Forelimb muscle (tissue), 1 donor: ENCODE data around the gene UTS2R. TPM values are rescaled to one million over a fixed set of nuclear protein-coding genes. Genes with fewer than 3 reads are reported as not detected.
"Not testable (repeated sequence)": the region's sequence is repeated elsewhere in the genome, so short reads cannot be mapped to it uniquely, and the experiment has no call there.

Experiments used
- DNase-seq: peaks from one replicate; pipeline ENCODE4 v3.0.0-alpha.2; 2013; ENCODE audit warnings: low read depth
- polyA plus RNA-seq: library from polyadenylated mRNA; unstranded; fragments of 120-200 nt; gene quantifications from one replicate; pipeline ENCODE4 v1.2.1, GENCODE V29; 2013; ENCODE audit not compliant: insufficient read length

UTS2R gene
- polyA plus RNA-seq, 1 donor, result 5.8 TPM

DNA sequence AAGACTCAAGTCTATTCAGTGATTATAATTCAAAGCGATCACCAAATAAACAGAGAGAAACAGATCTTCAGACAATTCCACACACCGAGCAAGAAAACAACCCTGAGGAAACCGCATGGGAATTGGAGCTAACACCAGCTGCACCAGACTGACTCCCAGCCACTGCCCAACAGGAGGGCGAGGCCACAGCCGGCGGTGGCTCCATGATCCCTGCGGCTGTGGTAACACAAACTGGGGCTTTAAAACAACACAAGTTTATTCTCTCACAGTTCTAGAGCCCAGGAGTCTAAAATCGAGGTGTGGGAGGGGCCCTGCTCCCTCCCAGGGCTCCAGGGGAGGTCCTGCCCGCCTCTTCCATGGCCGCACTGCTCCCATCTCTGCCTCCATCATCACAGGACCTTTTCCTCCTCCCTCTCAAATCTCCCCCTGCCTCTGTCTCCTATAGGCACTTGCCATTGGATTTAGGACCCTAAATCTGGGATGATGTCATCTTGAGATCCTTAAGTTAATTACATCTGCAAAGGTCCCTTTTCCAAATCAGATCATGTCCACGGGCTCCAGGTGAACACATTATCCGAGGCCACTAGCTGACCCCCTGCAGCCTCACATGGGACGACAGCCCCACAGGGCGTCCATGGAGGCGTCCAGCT lies 36.8 kb downstream of the UTS2R start:
- DNase-seq, result no peak

- DNase-seq, result no peak
Measured at GRCh38 chr17:82408938-82409318, 37.4 kb downstream of the UTS2R start.

DNA sequence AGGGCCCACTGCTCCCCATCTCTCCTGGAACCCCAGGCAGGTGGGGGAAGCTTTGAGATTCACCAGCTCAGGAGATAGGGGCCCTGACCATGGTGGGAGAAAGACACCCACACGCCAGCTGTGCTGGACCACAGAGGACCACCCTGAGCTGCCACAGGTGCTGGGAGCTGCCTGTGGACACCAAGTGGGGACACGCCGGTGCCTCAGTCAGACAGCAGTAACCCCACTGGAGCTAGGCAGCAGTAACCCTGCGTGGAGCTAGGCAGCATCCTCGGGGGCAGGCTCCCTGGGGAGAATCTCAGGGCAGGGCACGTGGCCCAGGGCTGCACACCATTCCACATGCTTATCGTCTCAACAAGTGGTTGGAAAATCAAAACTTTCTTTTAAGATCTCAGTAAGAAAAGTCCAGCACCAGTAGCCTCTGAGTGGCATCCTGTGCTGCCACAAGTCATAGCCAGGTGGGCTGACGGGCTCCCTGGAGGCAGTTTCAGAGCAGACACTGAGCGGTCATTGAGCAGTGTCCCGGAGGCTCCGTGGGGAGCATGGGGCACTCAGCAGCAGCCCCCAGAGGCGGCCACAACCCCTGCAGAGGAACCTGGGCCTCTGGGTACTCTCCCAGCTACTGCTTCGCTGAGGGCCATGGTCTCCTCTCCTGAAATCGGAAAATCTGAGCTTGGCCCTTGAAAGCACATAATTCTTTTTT lies 38.6 kb downstream of the UTS2R start:
- DNase-seq, result no peak

GRCh38 chr17:82411396-82412053 lies 40.0 kb downstream of the UTS2R start:
- DNase-seq, result no peak

GRCh38 chr17:82412081-82412480 lies 40.5 kb downstream of the UTS2R start:
- DNase-seq, result not testable (repeated sequence)

GRCh38 chr17:82412535-82413520 lies 41.3 kb downstream of the UTS2R start:
- DNase-seq, result no peak

GRCh38 chr17:82414548-82415281 lies 43.1 kb downstream of the UTS2R start:
- DNase-seq, result no peak

DNA sequence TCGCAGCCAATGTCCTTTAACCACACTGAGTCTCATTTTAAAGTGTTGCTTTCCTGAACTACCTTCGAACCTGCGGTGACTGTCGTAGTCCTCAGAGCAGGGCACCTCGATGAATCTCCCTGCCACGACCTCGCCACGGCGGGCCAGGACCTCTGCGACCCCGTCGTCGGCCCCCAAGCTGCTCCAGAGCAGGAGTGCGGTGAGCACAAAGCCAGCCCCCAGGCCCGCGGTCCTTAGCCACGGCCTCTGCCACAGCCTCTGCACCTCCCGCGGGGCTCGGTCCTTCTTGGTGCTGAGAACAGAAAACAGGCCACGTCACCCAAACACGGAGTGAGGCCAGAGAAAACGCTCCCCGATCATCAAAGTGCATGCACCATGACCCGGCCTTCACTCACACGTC lies 43.8 kb downstream of the UTS2R start:
- no peak for DNase-seq

DNA sequence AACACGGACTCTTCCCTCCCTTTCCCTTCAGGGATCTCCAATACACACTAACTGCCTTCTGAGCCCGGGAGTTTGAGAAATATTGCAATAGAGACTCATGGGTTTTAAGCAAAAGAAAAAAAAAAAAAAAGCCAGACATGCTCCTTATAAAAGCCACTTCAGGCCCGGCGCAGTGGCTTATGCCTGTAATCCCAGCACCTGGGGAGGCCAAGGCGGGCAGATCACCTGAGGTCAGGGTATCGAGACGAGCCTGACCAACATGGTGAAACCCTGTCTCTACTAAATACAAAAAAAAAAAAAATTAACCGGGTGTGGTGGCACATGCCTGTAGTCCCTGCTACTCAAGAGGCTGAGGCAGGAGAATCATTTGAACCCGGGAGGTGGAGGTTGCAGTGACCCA lies 44.2 kb downstream of the UTS2R start:
- no peak for DNase-seq

- DNase-seq, result no peak
Measured at GRCh38 chr17:82416264-82416663, 44.7 kb downstream of the UTS2R start.

DNA sequence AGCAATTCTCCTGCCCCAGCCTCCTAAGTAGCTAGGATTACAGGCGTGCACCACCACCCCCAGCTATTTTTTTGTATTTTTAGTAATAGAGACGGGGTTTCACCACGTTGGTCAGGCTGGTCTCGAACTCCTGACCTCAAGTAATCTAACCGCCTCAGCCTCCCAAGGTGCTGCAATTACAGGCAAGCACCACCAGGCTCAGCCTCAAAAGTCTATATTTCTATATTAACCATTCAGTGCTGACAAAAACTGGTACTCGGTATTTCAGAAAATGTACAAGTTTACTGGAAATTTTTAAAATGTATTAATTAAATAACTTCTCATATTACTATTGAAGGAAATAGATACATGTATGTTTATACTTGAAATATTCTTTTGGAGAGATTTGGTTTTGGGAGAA lies 45.2 kb downstream of the UTS2R start:
- DNase-seq, result no peak

DNA sequence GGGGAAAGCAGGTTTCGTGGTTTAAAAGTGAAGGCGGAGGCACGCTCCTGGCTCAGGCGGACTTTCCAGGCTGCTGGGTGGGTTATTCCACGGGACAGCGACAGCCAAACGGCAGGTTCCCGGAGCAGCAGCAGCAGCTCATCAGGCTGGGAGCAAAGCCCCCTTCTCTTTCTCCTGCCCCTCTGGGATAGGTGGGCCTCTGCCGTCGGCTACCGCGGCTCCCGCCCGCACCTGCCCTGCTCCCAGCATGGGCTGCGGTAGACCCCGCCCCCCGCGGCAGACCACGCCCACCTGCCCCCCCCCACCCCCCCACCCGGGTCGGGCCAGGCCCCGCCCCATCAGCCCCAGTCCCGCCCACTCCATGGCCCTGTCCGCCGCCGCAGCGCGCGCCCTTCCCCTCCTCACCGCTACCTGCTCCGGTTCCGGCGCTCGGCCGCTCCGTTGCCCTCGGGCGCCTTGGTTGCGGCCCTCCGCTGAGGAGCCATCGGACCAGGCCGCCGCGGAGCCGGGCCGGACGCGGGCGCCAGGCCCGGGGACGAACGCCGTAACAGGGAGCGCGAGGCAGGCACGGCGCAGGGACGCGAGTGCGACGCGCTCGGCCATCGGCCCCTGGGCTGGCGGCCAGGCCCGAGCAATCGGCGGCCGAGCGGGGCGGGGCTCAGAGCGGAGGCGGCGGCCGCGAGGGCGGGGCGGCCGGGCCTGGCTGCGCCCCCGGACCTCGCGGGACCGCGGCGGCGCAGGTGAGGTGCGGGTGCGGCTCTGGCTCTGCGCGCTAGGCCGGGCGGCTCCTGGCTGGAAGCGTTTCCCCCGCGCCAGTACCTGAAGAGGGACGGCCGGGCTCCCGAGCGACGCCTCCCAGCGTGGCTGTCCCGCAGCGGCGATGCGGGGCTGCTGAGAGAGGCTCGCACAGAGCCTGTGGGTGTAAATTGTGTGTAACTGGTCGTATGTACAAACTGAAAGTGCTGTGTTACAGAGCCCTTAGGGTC lies 46.7 kb downstream of the UTS2R start, which contains the start of the genes HEXD and OGFOD3:
HEXD (plus strand) TSS at position 347 of the 986 bp plus-strand sequence. CDS start 1,453 bp downstream, outside the sequence.
OGFOD3 (minus strand) TSS at position 586 of the 986 bp plus-strand sequence; CDS start at position 485, 101 bp downstream.
- no peak for DNase-seq

- no peak for DNase-seq
Measured at GRCh38 chr17:82419540-82419939, 48.0 kb downstream of the UTS2R start.

GRCh38 chr17:82424001-82424862 lies 52.7 kb downstream of the UTS2R start:
- no peak for DNase-seq

DNA sequence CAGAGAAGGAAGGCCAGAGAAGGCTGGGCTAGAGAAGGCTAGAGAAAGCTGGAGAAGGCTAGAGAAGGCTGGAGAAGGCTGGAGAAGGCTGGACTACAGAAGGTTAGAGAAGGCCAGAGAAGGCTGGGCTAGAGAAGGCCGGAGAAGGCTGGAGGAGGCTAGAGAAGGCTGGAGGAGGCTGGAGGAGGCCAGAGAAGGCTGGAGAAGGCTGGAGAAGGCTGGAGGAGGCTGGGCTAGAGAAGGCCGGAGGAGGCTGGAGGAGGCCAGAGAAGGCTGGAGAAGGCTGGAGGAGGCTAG lies 53.2 kb downstream of the UTS2R start:
- no peak for DNase-seq
